ENCODE measurements around the gene EGF. TPM values are rescaled to one million over a fixed set of nuclear protein-coding genes. Genes with fewer than 3 reads are reported as not detected.
"Not testable (repeated sequence)": the region's sequence is repeated elsewhere in the genome, so short reads cannot be mapped to it uniquely, and the experiment has no call there.

Gene EGF
- total RNA-seq, 3 donors from 2014 or later, result 1.6 to 2.6 (median 2.5) TPM

DNA sequence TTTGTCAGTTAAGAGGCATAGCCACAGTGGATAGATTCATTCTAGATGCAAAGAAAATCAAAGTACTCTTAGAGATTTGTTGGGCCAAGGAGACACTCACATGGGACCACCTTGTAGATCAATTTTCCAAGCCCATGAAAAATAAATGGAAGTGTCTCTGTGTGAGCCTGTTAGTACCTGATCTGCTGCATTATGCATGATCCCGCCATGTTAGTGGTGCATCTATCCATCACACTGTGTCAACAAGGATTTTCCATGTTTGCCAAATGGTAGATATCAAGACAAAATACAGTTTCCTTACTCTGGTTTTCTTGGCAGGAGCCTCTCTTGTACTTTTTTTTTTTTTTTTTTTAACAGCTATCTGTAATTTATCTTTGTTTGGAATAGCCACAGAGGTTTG, 112.4 kb downstream of the EGF start:
- ATAC-seq, result no peak
- DNase-seq, result no peak
- intact Hi-C loops (cut with DNase I, micrococcal nuclease), result no loop called here
- no peaks in the 10 kb centered on the region for H3K9me3 ChIP-seq
- TF ChIP-seq, protein P1, sequence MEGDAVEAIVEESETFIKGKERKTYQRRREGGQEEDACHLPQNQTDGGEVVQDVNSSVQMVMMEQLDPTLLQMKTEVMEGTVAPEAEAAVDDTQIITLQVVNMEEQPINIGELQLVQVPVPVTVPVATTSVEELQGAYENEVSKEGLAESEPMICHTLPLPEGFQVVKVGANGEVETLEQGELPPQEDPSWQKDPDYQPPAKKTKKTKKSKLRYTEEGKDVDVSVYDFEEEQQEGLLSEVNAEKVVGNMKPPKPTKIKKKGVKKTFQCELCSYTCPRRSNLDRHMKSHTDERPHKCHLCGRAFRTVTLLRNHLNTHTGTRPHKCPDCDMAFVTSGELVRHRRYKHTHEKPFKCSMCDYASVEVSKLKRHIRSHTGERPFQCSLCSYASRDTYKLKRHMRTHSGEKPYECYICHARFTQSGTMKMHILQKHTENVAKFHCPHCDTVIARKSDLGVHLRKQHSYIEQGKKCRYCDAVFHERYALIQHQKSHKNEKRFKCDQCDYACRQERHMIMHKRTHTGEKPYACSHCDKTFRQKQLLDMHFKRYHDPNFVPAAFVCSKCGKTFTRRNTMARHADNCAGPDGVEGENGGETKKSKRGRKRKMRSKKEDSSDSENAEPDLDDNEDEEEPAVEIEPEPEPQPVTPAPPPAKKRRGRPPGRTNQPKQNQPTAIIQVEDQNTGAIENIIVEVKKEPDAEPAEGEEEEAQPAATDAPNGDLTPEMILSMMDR (IDR thresholded peaks at IDR 0.05), result no peak
- H3K36me3 ChIP-seq (ENCODE audit: low read depth), result no peaks in the 10 kb centered on the region
- no peak overlapping the region for H3K4me3 ChIP-seq
- H3K4me1 ChIP-seq (ENCODE audit: low read depth), result no peaks in the 10 kb centered on the region

DNA sequence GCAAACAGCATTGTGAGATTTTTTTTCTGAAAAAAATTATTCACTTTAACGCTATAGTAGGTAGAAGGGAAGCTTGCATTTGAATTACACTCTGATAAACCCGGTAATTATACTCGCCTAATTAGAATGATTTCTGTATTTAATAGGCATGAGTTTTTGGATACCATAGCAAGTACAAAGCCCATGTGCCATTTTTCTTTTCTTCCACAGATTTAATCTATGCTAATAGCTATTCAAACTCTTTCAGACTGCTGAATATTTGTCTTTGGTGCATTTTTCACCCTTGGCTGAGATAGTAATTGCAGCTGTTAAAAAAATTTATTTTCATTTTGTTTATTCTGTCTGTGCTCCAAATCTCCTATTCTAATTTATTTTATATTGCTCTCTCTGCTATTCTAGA, 113.0 kb downstream of the EGF start:
- no peak overlapping the region for H3K4me3 ChIP-seq
- intact Hi-C loops (cut with DNase I, micrococcal nuclease), result no loop called here
- no peak for DNase-seq

DNA sequence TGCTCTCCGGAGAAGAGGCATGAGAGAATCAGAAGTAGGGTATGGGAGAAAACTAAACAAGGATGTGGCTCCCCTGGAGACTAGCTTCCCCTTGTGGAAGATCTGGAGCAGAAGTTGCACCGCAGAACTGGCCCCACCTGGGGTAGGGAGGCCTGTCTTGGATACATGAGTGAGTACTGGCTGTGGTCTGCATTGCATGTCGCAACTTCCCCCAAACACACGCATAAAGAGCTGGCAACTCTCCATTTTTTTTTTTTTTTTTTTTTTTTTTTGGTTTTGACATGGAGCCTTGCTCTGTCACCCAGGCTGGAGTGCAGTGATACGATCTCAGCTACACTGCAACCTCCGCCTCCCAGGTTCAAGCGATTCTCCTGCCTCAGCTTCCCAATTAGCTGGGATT, 119.9 kb downstream of the EGF start:
- TF ChIP-seq, protein P1 (IDR thresholded peaks at IDR 0.05), result no peak
- H3K36me3 ChIP-seq (ENCODE audit: low read depth), result no peaks in the 10 kb centered on the region
- H3K4me1 ChIP-seq (ENCODE audit: low read depth), result no peaks in the 10 kb centered on the region
- H3K9me3 ChIP-seq, result no peaks in the 10 kb centered on the region
- ATAC-seq (no peak), DNase-seq (no peak)
- H3K4me3 ChIP-seq, result no peak overlapping the region
- intact Hi-C loops (cut with DNase I, micrococcal nuclease), result no loop called here

More for the DNA sequence above, 113.0 kb downstream of the EGF start:
- TF ChIP-seq, protein P1 (IDR thresholded peaks at IDR 0.05), result no peak
- Histone ChIP-seq H3K9me3 (no peaks in the 10 kb centered on the region), H3K4me1 (ENCODE audit: low read depth) (no peaks in the 10 kb centered on the region), H3K36me3 (ENCODE audit: low read depth) (no peaks in the 10 kb centered on the region)
- ATAC-seq, result no peak

DNA sequence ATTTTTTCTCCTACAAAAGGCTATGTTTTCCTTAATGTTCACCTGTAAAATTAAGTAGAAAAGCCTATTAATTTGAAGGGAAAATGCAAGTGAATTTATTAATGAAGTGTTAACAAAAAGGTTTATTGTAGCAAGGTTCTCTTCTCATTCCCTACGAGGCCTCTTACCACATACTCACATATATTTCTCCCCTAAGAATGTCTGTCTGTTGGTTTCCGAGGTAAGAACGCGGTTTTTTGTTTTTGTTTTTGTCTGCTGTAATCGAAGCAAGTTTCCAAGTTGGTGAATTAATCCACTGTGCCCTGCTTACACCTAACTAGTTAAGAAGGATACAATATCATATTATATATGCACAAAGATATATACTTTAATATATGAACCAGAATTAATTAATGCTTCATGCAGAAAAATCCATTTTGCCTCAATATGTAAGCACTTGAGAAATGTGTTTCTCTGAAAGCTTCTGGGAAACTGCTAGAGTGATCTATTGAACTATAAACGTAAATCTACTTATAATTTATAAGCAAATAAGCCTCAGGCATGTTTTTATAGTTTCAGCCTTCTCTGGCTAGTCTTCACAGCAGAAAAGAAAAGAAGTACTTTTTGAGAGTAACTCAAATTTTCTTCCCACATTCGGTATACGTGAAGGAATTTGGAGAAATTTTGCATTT, 120.8 kb downstream of the EGF start:
- H3K36me3 ChIP-seq (ENCODE audit: low read depth), result no peaks in the 10 kb centered on the region
- H3K9me3 ChIP-seq, result no peaks in the 10 kb centered on the region
- intact Hi-C loops (cut with DNase I, micrococcal nuclease), result no loop called here
- no peak for DNase-seq
- TF ChIP-seq, protein P1 (IDR thresholded peaks at IDR 0.05), result no peak
- no peaks in the 10 kb centered on the region for H3K4me1 ChIP-seq (ENCODE audit: low read depth)
- ATAC-seq, result no peak
- H3K4me3 ChIP-seq, result no peak overlapping the region

DNA sequence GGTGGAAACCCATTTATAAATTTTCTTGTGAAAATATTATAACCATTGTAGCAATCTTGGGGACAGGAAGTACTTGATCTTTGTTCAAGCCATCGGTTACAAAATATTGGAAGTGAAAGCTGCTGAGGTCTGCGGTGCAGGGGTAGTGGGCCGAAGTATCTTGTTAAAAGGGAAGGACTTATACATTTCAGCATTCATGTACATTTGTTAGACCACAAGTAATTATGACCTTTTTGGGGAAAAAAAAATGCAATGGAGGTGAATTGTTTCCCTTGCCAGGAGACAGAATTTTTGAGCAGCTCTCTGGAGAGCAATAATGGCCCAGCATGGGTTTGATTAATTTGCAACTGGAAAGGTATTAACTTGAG, 121.3 kb downstream of the EGF start:
- DNase-seq (peak in 1 of 3 donors; percentile 26), ATAC-seq (no peak)
- intact Hi-C loops (cut with DNase I, micrococcal nuclease), result no loop called here
- TF ChIP-seq, protein P1 (IDR thresholded peaks at IDR 0.05), result no peak
- no peak overlapping the region for H3K4me3 ChIP-seq
- no peaks in the 10 kb centered on the region for H3K36me3 ChIP-seq (ENCODE audit: low read depth)
- H3K9me3 ChIP-seq, result no peaks in the 10 kb centered on the region
- no peaks in the 10 kb centered on the region for H3K4me1 ChIP-seq (ENCODE audit: low read depth)

DNA sequence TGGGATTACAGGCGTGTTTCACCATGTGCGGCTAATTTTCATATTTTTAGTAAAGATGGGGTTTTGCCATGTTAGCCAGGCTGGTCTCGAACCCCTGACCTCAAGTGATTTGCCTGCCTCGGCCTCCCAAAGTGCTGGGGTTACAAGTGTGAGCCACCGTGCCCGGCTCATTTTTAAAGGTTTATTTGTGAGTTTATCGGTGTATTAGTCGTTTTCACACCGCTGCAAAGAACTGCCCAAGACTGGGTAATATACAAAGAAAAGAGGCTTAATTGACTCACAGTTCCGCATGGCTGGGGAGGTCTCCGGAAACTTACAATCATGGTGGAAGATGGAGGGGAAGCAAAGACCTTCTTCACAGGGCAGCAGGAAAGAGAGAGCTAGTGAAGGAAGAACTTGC, 126.5 kb downstream of the EGF start:
- H3K4me3 ChIP-seq; intact Hi-C loops (cut with DNase I, micrococcal nuclease); H3K9me3 ChIP-seq; H3K36me3 ChIP-seq (ENCODE audit: low read depth); ATAC-seq; H3K4me1 ChIP-seq (ENCODE audit: low read depth); DNase-seq: not testable (repeated sequence)

Data from mucosa of descending colon (tissue), 3 donors.